ENCODE measurements around the gene MT3.

MT3 gene

DNA sequence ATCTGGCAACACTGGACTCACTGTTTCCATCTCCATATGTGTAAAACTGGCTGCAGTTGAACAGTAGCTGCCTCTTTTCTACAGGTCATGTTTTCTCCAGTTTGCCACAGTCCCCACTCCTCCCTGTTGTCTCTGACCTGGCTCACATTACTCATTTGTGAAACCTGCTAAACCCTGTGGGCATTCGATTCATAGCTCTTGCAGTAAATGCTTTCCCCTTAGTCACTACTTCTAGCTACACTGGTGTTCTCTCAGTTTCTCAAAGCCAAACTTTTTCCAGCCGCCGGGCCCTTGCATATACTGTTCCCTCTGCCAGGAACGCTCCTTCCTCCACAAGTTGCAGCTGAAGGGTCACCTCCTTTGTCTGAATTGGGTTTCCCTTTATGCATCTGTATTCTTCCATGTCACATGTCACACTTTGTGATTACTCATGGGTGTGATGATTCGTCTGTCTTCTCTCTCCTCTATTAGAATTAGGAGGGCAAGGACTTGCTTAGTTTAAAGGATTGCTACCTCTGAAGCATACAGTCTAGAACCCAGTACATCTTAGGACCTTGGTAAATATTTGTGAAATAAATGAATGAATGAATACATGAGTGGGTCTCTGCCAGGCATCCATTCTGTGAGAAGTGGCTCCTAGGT is 39.5 kb upstream of the MT3 start:
- DNase-seq (ENCODE audit: low spot score) = no peak
- TF ChIP-seq, protein P1, sequence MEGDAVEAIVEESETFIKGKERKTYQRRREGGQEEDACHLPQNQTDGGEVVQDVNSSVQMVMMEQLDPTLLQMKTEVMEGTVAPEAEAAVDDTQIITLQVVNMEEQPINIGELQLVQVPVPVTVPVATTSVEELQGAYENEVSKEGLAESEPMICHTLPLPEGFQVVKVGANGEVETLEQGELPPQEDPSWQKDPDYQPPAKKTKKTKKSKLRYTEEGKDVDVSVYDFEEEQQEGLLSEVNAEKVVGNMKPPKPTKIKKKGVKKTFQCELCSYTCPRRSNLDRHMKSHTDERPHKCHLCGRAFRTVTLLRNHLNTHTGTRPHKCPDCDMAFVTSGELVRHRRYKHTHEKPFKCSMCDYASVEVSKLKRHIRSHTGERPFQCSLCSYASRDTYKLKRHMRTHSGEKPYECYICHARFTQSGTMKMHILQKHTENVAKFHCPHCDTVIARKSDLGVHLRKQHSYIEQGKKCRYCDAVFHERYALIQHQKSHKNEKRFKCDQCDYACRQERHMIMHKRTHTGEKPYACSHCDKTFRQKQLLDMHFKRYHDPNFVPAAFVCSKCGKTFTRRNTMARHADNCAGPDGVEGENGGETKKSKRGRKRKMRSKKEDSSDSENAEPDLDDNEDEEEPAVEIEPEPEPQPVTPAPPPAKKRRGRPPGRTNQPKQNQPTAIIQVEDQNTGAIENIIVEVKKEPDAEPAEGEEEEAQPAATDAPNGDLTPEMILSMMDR (IDR thresholded peaks at IDR 0.05; ENCODE audit: extremely low read depth, missing control alignments) = no peak

DNA sequence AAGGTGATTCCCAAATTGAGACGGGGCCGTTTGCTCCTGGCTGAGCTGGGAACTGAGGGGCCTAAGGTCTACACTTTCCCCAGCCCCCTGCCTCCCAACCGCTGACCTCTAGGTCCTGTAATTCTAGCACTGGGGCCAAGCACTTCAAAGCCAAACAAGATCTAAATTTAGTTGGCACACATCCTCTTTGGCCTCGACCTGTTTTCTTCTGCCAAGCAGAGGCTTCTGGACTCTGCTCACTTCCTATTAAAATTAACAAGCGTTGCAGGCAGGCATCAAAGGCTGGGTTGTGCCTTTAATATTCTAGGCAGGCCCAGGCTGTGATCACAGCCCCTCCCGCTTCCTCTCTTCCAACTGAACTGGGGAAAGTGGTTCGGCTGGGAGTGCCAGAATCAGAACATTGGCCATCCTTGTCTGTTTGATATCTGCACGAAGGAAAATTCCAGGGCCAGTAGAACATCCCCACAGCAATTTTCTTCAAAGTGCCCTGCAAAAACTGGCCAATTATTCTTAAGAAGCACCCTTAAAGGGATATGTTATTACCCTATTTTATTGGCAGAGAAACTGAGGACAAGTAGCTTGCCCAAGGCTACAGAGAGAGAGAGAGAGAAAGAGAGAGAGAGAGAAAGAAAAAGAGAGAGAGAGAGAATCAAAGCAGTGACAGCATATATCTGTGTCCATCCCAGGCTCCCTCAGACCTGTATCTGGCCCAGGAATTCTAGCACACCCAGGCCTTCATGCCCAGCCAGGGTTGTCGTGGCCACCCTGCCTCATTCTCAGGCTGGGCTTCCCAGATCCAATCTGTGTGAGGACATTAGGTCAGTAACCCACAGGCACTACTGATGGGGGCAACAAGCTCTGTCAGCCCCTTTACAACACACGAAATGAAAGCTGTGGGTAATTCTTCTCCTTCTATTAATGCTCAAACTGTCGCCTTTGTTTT is 37.3 kb upstream of the MT3 start:
- no peak for DNase-seq (ENCODE audit: low spot score)

DNA sequence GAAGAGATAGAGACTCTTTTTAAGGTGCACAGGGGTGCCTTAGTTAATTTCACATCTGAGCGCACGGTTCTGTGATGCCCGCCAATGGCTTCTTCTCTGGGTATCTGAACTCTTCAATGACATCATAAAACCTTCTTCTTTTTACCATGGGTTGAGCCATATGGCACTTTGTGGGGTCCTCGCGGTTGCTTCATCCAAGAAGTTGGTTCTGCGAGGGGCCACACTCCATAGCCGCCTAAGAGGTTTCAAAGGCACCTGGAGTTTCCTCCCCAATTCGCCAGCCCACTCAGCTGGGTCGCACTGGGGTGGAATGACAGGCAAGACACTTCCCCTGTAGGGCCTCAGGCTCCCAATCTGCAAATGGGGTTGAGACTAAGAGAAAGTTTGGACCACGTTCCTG is 34.9 kb upstream of the MT3 start:
- no peak for DNase-seq (ENCODE audit: low spot score)
- TF ChIP-seq, protein P1 (IDR thresholded peaks at IDR 0.05; ENCODE audit: extremely low read depth, missing control alignments) = no peak

More for the DNA sequence above, 37.3 kb upstream of the MT3 start:
- TF ChIP-seq, protein P1 (IDR thresholded peaks at IDR 0.05; ENCODE audit: extremely low read depth, missing control alignments) = no peak

DNA sequence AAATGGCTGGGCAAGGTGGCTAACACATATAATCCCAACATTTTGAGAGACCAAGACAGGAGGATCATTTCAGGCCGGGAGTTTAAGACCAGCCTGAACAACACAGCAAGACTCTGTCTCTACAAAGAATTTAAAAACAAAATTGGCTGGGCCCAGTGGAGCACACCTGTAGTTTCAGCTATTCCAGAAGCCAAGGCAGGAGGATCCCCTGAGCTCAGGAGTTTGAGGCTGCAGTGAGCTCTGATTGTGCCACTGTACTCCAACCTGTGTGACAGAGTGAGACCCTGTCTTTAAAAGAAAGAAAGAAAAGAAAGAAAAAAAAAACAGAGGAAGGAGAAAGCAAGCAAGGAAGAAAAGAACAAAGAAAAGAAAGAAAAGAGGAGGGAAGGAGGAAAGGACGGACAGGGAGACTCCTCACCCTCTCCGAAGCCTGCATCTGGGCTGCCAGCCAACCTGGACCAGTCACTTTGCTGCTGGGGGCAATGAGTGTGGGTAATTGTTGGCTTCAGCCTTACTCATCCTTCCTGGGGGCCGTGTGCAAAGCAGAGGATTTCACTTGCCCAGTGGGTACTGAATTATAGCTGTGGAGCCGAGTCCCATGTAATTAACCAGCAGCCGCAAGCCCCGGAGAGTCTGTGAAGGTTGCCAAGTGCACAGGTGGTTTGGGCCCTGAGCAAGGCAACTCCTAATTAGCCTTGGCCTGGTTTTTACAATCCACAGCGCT is 31.1 kb upstream of the MT3 start:
- no peak for DNase-seq (ENCODE audit: low spot score)
- TF ChIP-seq, protein P1 (IDR thresholded peaks at IDR 0.05; ENCODE audit: extremely low read depth, missing control alignments) = no peak

DNA sequence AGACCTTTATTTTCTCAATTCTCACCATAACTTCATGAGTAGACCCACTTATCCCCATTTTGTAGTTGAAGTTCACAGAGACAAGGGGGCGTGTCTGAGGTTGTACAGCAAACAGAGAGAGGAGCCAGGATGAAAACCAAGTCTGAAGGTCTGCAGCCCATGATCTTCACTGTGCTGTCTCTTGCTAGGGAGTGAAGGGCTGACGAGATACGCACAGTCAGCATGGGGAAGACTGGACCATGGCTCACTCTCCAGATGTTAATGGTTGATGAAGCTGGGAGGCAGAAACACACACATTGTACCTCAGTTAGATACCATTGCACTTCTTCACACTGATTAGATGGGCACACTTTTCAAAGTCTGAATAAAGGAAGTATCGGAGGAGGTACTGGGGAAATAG is 30.2 kb upstream of the MT3 start:
- TF ChIP-seq, protein P1 (IDR thresholded peaks at IDR 0.05; ENCODE audit: extremely low read depth, missing control alignments) = no peak
- no peak for DNase-seq (ENCODE audit: low spot score)

DNA sequence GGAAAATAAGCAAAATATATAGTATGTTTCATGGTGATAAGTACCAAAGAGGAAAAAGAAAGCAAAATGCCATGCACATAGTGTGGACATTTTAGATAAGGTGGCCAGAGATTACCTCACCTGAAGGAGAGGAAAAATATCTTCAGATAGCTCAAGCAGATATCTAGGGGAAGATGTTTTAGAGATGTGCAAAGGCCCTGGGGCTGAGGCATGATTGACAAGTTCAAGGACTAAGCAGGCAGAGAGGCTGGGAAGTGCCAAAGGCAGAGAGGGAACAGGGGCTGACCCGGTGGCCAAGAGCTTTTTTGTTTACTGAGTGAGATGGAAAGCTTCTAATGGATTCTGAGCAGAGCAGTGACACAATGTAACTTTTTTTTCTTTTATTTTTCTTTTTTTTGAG is 28.9 kb upstream of the MT3 start:
- DNase-seq (ENCODE audit: low spot score) = no peak
- TF ChIP-seq, protein P1 (IDR thresholded peaks at IDR 0.05; ENCODE audit: extremely low read depth, missing control alignments) = no peak
